ENCODE measurements around the gene MAGEL2.

- TF ChIP-seq CTCF (IDR thresholded peaks at IDR 0.05) (peak in 2 of 3 donors; percentile 54 to 75), POLR2A (IDR thresholded peaks at IDR 0.05) (no peak)
Observed at GRCh38 chr15:23642413-23643044, 5.1 kb downstream of the MAGEL2 start.

Measured in breast epithelium (tissue), 3 donors.